Heart left ventricle (tissue), 13 donors: ENCODE measurements around the gene HIVEP2.

Experiments
- CTCF ChIP-seq, 12 donors: fragments of 200-600 bp; sonication (generic) in 4 of 12; IDR thresholded peaks; one replicate each; pipeline versions ENCODE4 v1.5.0 to v1.8.0; 2018 to 2022; ENCODE audit warnings: antibody characterized with exemption in 12 of 12, mild to moderate bottlenecking in 5 of 12
- POLR2A ChIP-seq, 2 donors: fragments of 450-650 bp; IDR thresholded peaks; one replicate each; pipeline ENCODE4 v1.6.1; 2017; ENCODE audit warnings: antibody characterized with exemption in 2 of 2, mild to moderate bottlenecking in 2 of 2, moderate library complexity in 2 of 2
- donor health status: ischemic (EF 13 %, LVEDD 7.1; RV severe dilation, severe dysfunction).
- donor health status: DM: no; HTN: yes; CAD: no.
- donor health status: DM: no; HTN: no; CAD: no.
- donor health status: ischemic (EF 25% LVEDD 6.9; RV normal size, moderate dysfunction).
- donor health status: ischemic (EF 25% LVEDD 5.7; RV mildly dilated, moderate dysfunction).
- donor health status: ischemic (EF 35%, LVEDD 5.7; RV mildly dilated, moderate dysfunction).
- donor health status: nonischemic (EF 11% LVEDD 7.7; RV severe dilation, severe dysfunction).
- donor health status: DM: yes; HTN: yes; CAD: no.
- donor health status: PGD.
- donor health status: ischemic (EF 29% LVEDD 5.4; RV normal size, mild dysfunction).
- donor health status: nonischemic (EF 23%, LVEDD 6.1; RV moderate dilation, normal function).

- no peak for TF ChIP-seq POLR2A (IDR thresholded peaks at IDR 0.05)
- no peak for TF ChIP-seq CTCF (IDR thresholded peaks at IDR 0.05)
These were observed 141.4 kb downstream of the HIVEP2 start for GRCh38 chr6:142803495-142804058.
